ENCODE results near the gene AXIN2.

AXIN2 gene

GRCh38 chr17:65482201-65482600 lies 79.2 kb downstream of the AXIN2 start:
- Histone ChIP-seq H3K9me3 (ENCODE audit: control insufficient read depth, insufficient read depth, low read depth, low read length) (no peaks in the 10 kb centered on the region), H3K4me1 (ENCODE audit: control insufficient read depth, insufficient read depth, low read length) (no peaks in the 10 kb centered on the region), H3K4me3 (ENCODE audit: low read depth, low read length) (no peak overlapping the region), H3K36me3 (ENCODE audit: control insufficient read depth in 2 of 2, insufficient read depth in 1 of 2, low read length in 2 of 2) (no peaks in the 10 kb centered on the region), H3K27ac (ENCODE audit: extremely low read depth, low read depth, low read length) (no peak overlapping the region)
- ChIA-PET CTCF (no interaction called here), POLR2A (no interaction called here)
- no peak for TF ChIP-seq CTCF (tag by site-specific recombination; IDR thresholded peaks at IDR 0.05)
- no peak for TF ChIP-seq ZNF791 (tag by site-specific recombination; IDR thresholded peaks at IDR 0.05)
- no peak for TF ChIP-seq ZNF830 (tag by site-specific recombination; IDR thresholded peaks at IDR 0.05; ENCODE audit: low read depth)
- no peak for TF ChIP-seq ZNF837 (tag by site-specific recombination; IDR thresholded peaks at IDR 0.05)
- TF ChIP-seq, protein P1, sequence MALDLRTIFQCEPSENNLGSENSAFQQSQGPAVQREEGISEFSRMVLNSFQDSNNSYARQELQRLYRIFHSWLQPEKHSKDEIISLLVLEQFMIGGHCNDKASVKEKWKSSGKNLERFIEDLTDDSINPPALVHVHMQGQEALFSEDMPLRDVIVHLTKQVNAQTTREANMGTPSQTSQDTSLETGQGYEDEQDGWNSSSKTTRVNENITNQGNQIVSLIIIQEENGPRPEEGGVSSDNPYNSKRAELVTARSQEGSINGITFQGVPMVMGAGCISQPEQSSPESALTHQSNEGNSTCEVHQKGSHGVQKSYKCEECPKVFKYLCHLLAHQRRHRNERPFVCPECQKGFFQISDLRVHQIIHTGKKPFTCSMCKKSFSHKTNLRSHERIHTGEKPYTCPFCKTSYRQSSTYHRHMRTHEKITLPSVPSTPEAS (tag by site-specific recombination; IDR thresholded peaks at IDR 0.05) = no peak
- no peak for TF ChIP-seq ZNF558 (tag by site-specific recombination; IDR thresholded peaks at IDR 0.05)
- TF ChIP-seq ZNF221 (tag by site-specific recombination; IDR thresholded peaks at IDR 0.05; ENCODE audit: borderline replicate concordance) = no peak
- TF ChIP-seq ZNF292 (tag by site-specific recombination; IDR thresholded peaks at IDR 0.05; ENCODE audit: borderline replicate concordance, low read depth) = no peak
- no peak for TF ChIP-seq RBAK (tag by site-specific recombination; IDR thresholded peaks at IDR 0.05)
- TF ChIP-seq ZNF423 (tag by site-specific recombination; IDR thresholded peaks at IDR 0.05) = no peak
- no peak for TF ChIP-seq ZNF544 (tag by site-specific recombination; IDR thresholded peaks at IDR 0.05)

- CTCF ChIA-PET = no interaction called here
Measured at GRCh38 chr17:65479282-65479681, 82.2 kb downstream of the AXIN2 start.

More at GRCh38 chr17:65479282-65479681, 82.2 kb downstream of the AXIN2 start:
- Histone ChIP-seq H3K27ac (ENCODE audit: extremely low read depth, low read depth, low read length) (no peak overlapping the region), H3K4me3 (ENCODE audit: low read depth, low read length) (no peak overlapping the region), H3K36me3 (ENCODE audit: control insufficient read depth in 2 of 2, insufficient read depth in 1 of 2, low read length in 2 of 2) (no peaks in the 10 kb centered on the region), H3K4me1 (ENCODE audit: control insufficient read depth, insufficient read depth, low read length) (no peaks in the 10 kb centered on the region), H3K9me3 (ENCODE audit: control insufficient read depth, insufficient read depth, low read depth, low read length) (no peaks in the 10 kb centered on the region)
- TF ChIP-seq ZNF600 (tag by site-specific recombination; IDR thresholded peaks at IDR 0.05) (no peak), ZNF239 (tag by site-specific recombination; IDR thresholded peaks at IDR 0.05) (no peak), SP2 (tag by site-specific recombination; IDR thresholded peaks at IDR 0.05) (no peak), ZNF2 (tag by site-specific recombination; IDR thresholded peaks at IDR 0.05) (no peak), HOXA7 (CRISPR knock-in tag; IDR thresholded peaks at IDR 0.05; ENCODE audit: borderline replicate concordance) (no peak), ZNF747 (tag by site-specific recombination; IDR thresholded peaks at IDR 0.05) (no peak), ZNF140 (tag by site-specific recombination; IDR thresholded peaks at IDR 0.05) (no peak), TSHZ1 (tag by site-specific recombination; IDR thresholded peaks at IDR 0.05; ENCODE audit: borderline replicate concordance) (no peak), ZNF157 (tag by site-specific recombination; IDR thresholded peaks at IDR 0.05) (no peak), GLI2 (tag by site-specific recombination; IDR thresholded peaks at IDR 0.05; ENCODE audit: borderline replicate concordance, low read depth) (no peak), ZNF292 (tag by site-specific recombination; IDR thresholded peaks at IDR 0.05; ENCODE audit: borderline replicate concordance, low read depth) (no peak)
- TF ChIP-seq, protein P2, sequence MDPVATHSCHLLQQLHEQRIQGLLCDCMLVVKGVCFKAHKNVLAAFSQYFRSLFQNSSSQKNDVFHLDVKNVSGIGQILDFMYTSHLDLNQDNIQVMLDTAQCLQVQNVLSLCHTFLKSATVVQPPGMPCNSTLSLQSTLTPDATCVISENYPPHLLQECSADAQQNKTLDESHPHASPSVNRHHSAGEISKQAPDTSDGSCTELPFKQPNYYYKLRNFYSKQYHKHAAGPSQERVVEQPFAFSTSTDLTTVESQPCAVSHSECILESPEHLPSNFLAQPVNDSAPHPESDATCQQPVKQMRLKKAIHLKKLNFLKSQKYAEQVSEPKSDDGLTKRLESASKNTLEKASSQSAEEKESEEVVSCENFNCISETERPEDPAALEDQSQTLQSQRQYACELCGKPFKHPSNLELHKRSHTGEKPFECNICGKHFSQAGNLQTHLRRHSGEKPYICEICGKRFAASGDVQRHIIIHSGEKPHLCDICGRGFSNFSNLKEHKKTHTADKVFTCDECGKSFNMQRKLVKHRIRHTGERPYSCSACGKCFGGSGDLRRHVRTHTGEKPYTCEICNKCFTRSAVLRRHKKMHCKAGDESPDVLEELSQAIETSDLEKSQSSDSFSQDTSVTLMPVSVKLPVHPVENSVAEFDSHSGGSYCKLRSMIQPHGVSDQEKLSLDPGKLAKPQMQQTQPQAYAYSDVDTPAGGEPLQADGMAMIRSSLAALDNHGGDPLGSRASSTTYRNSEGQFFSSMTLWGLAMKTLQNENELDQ (tag by site-specific recombination; IDR thresholded peaks at IDR 0.05; ENCODE audit: low read depth) = no peak
- POLR2A ChIA-PET = no interaction called here
